Measurements from ENCODE around the gene KLRC3.

The KLRC3 gene

GRCh38 chr12:10408842-10409241, 11.6 kb downstream of the KLRC3 start:
- H3K27me3 ChIP-seq (ENCODE audit: control insufficient read depth, low read length): no peaks in the 10 kb centered on the region
- H3K4me1 ChIP-seq (ENCODE audit: control insufficient read depth, low read length): peaks cover 6% of the 10 kb centered on the region
- H3K36me3 ChIP-seq (ENCODE audit: control insufficient read depth, low read length): no peaks in the 10 kb centered on the region
- no peak overlapping the region for H3K4me2 ChIP-seq (ENCODE audit: low read length)
- no peaks in the 10 kb centered on the region for H3F3A ChIP-seq (ENCODE audit: control insufficient read depth, insufficient read depth)
- H3K9me2 ChIP-seq (replicated peaks; ENCODE audit: control insufficient read depth, low read length): no peaks in the 10 kb centered on the region
- no peaks in the 10 kb centered on the region for H3K79me2 ChIP-seq (ENCODE audit: control insufficient read depth, low read length)
- no peaks in the 10 kb centered on the region for H3K9me3 ChIP-seq (ENCODE audit: control insufficient read depth, insufficient read depth, low read length)
- H4K20me1 ChIP-seq (ENCODE audit: control insufficient read depth, insufficient read depth, low read depth, low read length): no peaks in the 10 kb centered on the region
- H3K27ac ChIP-seq (ENCODE audit: low read depth, low read length): no peak overlapping the region
- no peak for TF ChIP-seq EZH2phosphoT487 (IDR thresholded peaks at IDR 0.05; ENCODE audit: borderline replicate concordance, low read length)
- TF ChIP-seq, protein P1, sequence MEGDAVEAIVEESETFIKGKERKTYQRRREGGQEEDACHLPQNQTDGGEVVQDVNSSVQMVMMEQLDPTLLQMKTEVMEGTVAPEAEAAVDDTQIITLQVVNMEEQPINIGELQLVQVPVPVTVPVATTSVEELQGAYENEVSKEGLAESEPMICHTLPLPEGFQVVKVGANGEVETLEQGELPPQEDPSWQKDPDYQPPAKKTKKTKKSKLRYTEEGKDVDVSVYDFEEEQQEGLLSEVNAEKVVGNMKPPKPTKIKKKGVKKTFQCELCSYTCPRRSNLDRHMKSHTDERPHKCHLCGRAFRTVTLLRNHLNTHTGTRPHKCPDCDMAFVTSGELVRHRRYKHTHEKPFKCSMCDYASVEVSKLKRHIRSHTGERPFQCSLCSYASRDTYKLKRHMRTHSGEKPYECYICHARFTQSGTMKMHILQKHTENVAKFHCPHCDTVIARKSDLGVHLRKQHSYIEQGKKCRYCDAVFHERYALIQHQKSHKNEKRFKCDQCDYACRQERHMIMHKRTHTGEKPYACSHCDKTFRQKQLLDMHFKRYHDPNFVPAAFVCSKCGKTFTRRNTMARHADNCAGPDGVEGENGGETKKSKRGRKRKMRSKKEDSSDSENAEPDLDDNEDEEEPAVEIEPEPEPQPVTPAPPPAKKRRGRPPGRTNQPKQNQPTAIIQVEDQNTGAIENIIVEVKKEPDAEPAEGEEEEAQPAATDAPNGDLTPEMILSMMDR (IDR thresholded peaks at IDR 0.05; ENCODE audit: low read depth, low read length, poor library complexity, severe bottlenecking): no peak
- H3K4me3 ChIP-seq (ENCODE audit: low read length): no peak overlapping the region

GRCh38 chr12:10406725-10407124, 13.7 kb downstream of the KLRC3 start:
- Histone ChIP-seq H3K27me3 (ENCODE audit: control insufficient read depth, low read length) (no peaks in the 10 kb centered on the region), H3K9me3 (ENCODE audit: control insufficient read depth, insufficient read depth, low read length) (no peaks in the 10 kb centered on the region), H3K4me2 (ENCODE audit: low read length) (no peak overlapping the region), H3F3A (ENCODE audit: control insufficient read depth, insufficient read depth) (no peaks in the 10 kb centered on the region), H3K4me3 (ENCODE audit: low read length) (no peak overlapping the region), H3K79me2 (ENCODE audit: control insufficient read depth, low read length) (no peaks in the 10 kb centered on the region), H3K9me2 (replicated peaks; ENCODE audit: control insufficient read depth, low read length) (no peaks in the 10 kb centered on the region), H3K36me3 (ENCODE audit: control insufficient read depth, low read length) (no peaks in the 10 kb centered on the region), H4K20me1 (ENCODE audit: control insufficient read depth, insufficient read depth, low read depth, low read length) (no peaks in the 10 kb centered on the region), H3K27ac (ENCODE audit: low read depth, low read length) (no peak overlapping the region), H3K4me1 (ENCODE audit: control insufficient read depth, low read length) (peaks cover 6% of the 10 kb centered on the region)
- no peak for TF ChIP-seq EZH2phosphoT487 (IDR thresholded peaks at IDR 0.05; ENCODE audit: borderline replicate concordance, low read length)
- TF ChIP-seq, protein P1 (IDR thresholded peaks at IDR 0.05; ENCODE audit: low read depth, low read length, poor library complexity, severe bottlenecking): no peak

DNA sequence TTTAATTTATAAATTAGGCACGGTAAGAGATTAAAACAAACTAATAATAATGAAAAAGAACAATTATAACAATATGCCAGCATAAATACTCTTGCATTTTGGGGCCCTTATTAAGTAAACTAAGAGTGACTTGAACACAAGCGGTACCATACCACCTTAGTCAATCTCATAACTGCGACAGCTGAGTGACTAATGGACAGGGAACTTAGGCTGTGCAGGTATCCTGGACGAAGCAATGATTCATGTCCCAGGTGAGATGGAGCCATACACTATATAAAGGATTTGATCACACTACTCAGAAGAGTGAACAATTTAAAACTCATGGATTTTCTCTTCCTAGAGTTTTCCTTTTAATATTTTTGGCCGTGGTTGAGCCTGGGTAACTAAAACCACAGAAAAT, 15.1 kb downstream of the KLRC3 start:
- H3K4me2 ChIP-seq (ENCODE audit: low read length): no peak overlapping the region
- no peaks in the 10 kb centered on the region for H3K79me2 ChIP-seq (ENCODE audit: control insufficient read depth, low read length)
- H3K4me1 ChIP-seq (ENCODE audit: control insufficient read depth, low read length): 0 out of 2 replicates have a peak, but pooled peaks cover 2% of the 10 kb centered on the region
- H3K27ac ChIP-seq (ENCODE audit: low read depth, low read length): no peak overlapping the region
- H3K36me3 ChIP-seq (ENCODE audit: control insufficient read depth, low read length): no peaks in the 10 kb centered on the region
- no peaks in the 10 kb centered on the region for H4K20me1 ChIP-seq (ENCODE audit: control insufficient read depth, insufficient read depth, low read depth, low read length)
- no peaks in the 10 kb centered on the region for H3K27me3 ChIP-seq (ENCODE audit: control insufficient read depth, low read length)
- no peaks in the 10 kb centered on the region for H3K9me2 ChIP-seq (replicated peaks; ENCODE audit: control insufficient read depth, low read length)
- no peak overlapping the region for H3K4me3 ChIP-seq (ENCODE audit: low read length)
- H3K9me3 ChIP-seq (ENCODE audit: control insufficient read depth, insufficient read depth, low read length): no peaks in the 10 kb centered on the region
- TF ChIP-seq, protein P1 (IDR thresholded peaks at IDR 0.05; ENCODE audit: low read depth, low read length, poor library complexity, severe bottlenecking): no peak
- TF ChIP-seq EZH2phosphoT487 (IDR thresholded peaks at IDR 0.05; ENCODE audit: borderline replicate concordance, low read length): no peak
- no peaks in the 10 kb centered on the region for H3F3A ChIP-seq (ENCODE audit: control insufficient read depth, insufficient read depth)
